Sciatic nerve (tissue), 2 donors: ENCODE data around the gene FOXN4. TPM values are rescaled to one million over a fixed set of nuclear protein-coding genes. Genes with fewer than 3 reads are reported as not detected.

Experiments
- ATAC-seq: fragments of 200-7000 bp; cut with Tn5 transposase; one replicate; pipeline ENCODE4 v1.9.1; 2020; ENCODE audit warnings: mild to moderate bottlenecking, moderate library complexity
- DNase-seq: peaks from one replicate; pipeline ENCODE4 v3.0.0-alpha.2; 2020; ENCODE audit warnings: low spot score
- intact Hi-C: fragments of 100-400 bp; cut with DNase I; formaldehyde crosslinking; loops from one replicate; pipeline ENCODE4 v1.14.2; 2022
- total RNA-seq: library from RNA; stranded (reverse); fragmentation: NEBNext Ultra II Directional; extraction: Animal tissue kit (Norgen Biotek cat#: 25700); gene quantifications from one replicate; pipeline ENCODE4 v1.2.1, GENCODE V29; 2021
- donor health status: DM: no; HTN: no; CAD: no.
- donor health status: DM: no; HTN: no; CAD: no.

The FOXN4 gene
- total RNA-seq, 1 donor from 2014 or later: not detected

GRCh38 chr12:109266106-109266879 lies 42.8 kb downstream of the FOXN4 start:
- intact Hi-C loops: loop anchor here (5.0 kb wide), 1 partner anchor 121 kb away; no protein-coding TSS in a partner anchor
- no peak for DNase-seq
- ATAC-seq: no peak

- intact Hi-C loops: loop anchor here (5.0 kb wide), 1 partner anchor 122 kb away; no protein-coding TSS in a partner anchor
- no peak for DNase-seq
- peak; percentile 22 for ATAC-seq
Observed at GRCh38 chr12:109264943-109265650, 44.0 kb downstream of the FOXN4 start.

- intact Hi-C loops: no loop called here
- peak; percentile 80 for ATAC-seq
- peak; percentile 81 for DNase-seq
Observed at GRCh38 chr12:109264095-109264942, 44.8 kb downstream of the FOXN4 start.

DNA sequence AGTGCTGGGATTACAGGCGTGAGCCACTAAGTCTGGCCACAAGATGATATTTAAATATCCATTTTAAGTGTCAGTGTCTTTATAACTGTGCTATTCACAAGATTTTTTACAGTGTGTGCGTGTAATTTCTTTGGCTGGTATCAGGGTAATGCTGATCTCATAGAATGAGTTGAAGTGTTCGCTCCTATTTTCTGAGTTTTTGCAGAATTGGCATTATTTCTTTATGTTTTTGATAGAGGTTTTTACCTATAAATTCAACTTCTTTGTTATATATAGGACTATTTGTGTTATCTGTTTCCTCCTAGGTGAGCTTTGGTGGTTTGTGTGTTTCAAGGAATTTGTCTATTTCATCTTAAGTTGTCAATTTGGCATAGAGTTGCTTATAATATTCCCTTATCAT lies 45.6 kb downstream of the FOXN4 start:
- intact Hi-C loops: no loop called here
- no peak for DNase-seq
- no peak for ATAC-seq

- ATAC-seq: no peak
- DNase-seq: no peak
- intact Hi-C loops: no loop called here
Observed at GRCh38 chr12:109261939-109262338, 47.1 kb downstream of the FOXN4 start.

DNA sequence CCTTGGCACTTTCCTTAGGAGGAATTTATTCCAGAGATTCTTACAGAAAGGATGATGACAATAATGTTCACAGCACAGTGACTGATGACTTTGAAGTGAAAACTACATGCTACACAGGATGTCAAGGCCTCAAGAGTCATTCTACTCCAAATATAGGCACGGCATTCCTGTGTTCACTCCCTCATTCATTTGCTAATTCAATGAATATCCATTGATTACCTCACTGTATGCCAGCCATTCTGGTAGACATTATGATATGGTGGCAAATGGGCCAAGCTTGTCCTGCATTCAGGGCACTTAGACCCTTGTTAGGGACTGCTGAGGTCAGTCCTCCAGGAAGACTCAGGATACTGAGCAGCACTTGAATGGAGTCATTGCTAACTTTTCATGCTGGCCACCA lies 48.0 kb downstream of the FOXN4 start:
- ATAC-seq: no peak
- intact Hi-C loops: no loop called here

GRCh38 chr12:109259545-109259895 lies 49.6 kb downstream of the FOXN4 start:
- intact Hi-C loops: no loop called here
- ATAC-seq: no peak
- DNase-seq: no peak

More for the DNA sequence above, 48.0 kb downstream of the FOXN4 start:
- no peak for DNase-seq

- ATAC-seq (no peak), DNase-seq (no peak)
- intact Hi-C loops: no loop called here
Observed at GRCh38 chr12:109258607-109259544, 50.2 kb downstream of the FOXN4 start.

DNA sequence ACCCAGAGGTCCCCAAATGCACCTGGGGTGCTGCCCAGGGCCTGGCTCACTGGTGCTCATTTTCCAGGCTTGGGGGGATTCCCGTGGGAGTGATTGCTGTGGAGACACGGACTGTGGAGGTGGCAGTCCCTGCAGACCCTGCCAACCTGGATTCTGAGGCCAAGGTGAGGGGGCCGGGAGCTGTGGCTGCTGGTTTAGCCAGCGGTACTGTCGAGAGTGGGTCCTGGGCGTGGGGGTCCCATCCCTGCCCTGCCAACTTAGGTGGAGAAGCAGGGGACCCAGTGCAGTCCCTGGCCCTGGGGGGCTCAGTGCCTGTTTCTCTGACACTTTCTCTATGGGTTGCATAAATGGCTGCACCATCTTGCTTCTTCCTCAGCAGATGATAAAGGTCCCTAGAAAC lies 50.9 kb downstream of the FOXN4 start:
- intact Hi-C loops: no loop called here
- peak; percentile 24 for ATAC-seq
- DNase-seq: no peak

- ATAC-seq: no peak
- intact Hi-C loops: no loop called here
- DNase-seq: no peak
Observed at GRCh38 chr12:109256011-109256410, 53.1 kb downstream of the FOXN4 start.

DNA sequence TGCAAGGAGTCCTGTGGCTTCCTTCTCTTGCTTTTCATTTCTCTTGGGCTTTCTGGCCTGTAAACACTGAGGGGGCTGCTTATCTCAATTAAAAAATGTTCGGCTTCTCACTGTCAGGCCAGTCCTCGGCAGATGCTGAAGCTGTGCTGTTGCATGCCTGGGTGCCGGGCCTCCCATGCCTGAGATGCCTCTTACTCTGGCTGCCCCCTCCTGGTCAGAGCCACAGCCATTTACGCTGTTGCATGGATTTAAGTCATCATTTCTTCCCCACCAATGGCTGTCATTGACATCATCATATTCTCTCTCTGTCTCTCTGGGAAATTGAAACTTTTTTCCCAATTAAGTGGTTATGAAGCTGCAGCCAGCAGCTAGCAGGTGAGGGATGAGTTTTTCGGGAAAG lies 53.7 kb downstream of the FOXN4 start:
- intact Hi-C loops: no loop called here
- no peak for ATAC-seq
- DNase-seq: no peak

DNA sequence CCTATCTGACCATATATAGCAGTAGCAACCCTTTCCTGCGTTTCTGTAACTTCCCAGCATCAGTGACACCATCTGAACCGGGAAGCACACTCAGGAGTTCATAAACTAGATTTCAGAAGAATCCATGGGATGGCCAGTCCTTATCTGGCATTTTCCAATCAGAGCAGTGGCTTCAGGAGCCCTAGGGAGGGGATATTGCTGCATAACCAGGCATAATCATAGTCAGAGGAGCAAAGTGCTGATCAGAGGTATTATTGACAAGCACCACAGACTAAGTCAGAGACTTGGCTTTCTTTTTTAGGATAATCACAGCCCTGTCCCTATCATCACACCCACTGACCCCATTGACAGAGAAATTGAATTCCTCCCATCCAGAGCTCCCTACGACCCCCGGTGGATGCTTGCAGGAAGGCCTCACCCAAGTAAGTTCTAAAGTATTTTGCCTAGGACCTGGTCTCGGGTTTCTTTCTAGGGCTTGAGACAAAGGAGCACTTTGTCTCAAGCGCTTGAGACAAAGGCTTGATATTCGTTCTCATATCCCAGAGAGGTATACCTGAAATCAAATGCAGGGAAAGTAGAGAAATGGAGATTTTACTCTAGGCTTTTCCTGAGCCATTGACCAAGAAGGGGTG lies 55.1 kb downstream of the FOXN4 start:
- DNase-seq (no peak), ATAC-seq (no peak)
- intact Hi-C loops: no loop called here

DNA sequence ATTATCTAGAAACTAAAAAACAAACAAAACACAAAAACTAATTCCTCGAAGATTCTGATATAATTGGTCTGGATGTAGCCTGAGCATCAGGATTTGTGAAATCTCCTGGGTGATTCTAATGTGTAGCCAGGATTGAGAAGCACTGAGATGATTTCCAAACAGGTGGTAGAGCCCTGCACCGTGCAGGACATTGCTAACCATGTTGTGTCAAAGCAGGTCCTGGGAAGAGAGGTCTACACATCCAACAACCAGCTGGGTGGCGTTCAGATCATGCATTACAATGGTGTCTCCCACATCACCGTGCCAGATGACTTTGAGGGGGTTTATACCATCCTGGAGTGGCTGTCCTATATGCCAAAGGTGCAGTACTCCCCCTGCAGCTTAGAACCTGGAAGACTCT lies 56.3 kb downstream of the FOXN4 start:
- intact Hi-C loops: no loop called here
- no peak for ATAC-seq
- DNase-seq: no peak

DNA sequence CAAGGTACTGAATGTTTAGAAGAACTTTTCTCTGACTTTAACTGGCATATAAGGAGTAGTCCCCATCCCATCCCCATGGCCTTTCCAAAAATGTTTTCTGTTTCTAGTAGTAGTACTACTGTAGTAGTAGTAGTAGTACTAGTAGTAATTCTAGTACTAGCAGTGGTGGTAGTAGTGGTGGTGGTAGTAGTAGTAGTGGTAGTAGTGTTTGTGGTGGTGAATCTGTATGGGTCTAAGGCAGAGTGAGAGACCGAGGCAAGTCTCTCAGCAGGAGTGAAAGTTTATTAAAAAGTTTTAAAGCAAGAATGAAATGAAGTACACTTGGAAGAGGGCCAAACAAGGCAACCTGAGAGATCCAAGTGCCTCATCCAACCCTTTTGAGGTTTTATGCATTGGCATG lies 58.6 kb downstream of the FOXN4 start:
- ATAC-seq (no peak), DNase-seq (no peak)
- intact Hi-C loops: no loop called here

DNA sequence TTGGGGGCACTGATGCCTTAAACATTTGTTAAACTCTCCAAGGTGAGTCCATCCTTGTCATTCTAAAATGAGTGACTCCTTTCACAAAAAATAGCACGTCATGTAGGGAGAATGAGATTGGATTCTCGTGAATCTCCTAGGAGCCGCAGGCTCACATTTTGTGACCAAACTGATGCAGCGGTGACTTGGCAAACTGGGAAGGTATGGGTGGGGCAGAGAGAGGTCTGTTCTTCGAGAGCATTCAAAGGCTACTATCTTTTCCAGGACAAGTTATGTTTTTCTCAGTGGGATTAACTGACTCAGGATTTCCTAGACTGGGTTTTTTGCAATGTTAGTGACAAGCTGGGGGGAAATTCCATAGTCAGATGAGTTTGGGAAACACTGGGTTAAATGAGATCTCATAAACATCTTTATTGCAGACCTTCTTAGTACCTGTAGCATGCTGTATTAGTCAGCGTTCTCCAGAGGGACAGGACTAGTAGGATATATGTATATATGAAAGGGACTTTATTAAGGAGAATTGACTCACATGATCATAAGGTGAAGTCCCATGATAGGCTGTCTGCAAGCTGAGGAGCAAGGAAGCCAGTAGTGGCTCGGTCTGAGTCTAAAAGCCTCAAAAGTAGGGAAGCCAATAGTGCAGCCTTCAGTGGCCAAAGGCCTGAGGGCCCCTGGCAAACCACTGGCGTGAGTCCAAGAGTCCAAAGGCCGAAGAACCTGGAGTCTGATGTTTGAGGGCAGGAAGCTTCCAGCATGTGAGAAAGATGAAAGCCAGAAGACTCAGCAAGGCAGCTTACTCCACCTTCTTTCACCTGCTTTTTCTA lies 61.0 kb downstream of the FOXN4 start:
- intact Hi-C loops: no loop called here
- ATAC-seq: no peak
- DNase-seq: no peak

DNA sequence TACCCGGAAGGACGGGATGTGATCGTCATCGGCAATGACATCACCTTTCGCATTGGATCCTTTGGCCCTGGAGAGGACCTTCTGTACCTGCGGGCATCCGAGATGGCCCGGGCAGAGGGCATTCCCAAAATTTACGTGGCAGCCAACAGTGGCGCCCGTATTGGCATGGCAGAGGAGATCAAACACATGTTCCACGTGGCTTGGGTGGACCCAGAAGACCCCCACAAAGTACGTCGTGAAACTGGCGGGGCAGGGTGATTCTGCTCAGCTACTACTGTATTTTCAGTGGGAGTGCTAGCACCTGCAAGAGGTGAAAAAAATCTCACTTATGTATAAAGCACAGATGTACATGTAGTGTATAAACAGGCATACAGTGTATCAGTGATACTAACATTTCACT lies 62.9 kb downstream of the FOXN4 start:
- ATAC-seq: no peak
- DNase-seq: no peak
- intact Hi-C loops: no loop called here

- ATAC-seq: no peak
- intact Hi-C loops: no loop called here
Observed at GRCh38 chr12:109244073-109244472, 65.0 kb downstream of the FOXN4 start.

More at GRCh38 chr12:109244073-109244472, 65.0 kb downstream of the FOXN4 start:
- DNase-seq: no peak
